ENCODE data around the gene PLEKHG3. TPM values are rescaled to one million over a fixed set of nuclear protein-coding genes. Genes with fewer than 3 reads are reported as not detected.

Gene PLEKHG3
- total and polyA plus RNA-seq, 12 donors: 2.7 to 11.7 (median 8.9) TPM

- 88 to 94% (median 91%) methylated on average over 10 to 13 of the region's 13 CpGs for WGBS, 4 donors
- Histone ChIP-seq H3K4me1 (replicated peaks in 1 of 2) (no peaks in the 10 kb centered on the region), H3K36me3 (replicated peaks in 1 of 2) (no peaks in the 10 kb centered on the region), H3K27me3 (no peaks in the 10 kb centered on the region), H3K9me3 (replicated peaks in 1 of 3) (no peaks in the 10 kb centered on the region), H3K27ac (no peak overlapping the region), H3K4me3 (no peak overlapping the region)
- DNase-seq: no peak
- intact Hi-C loops (cut with DNase I): no loop called here
- TF ChIP-seq POLR2A (IDR thresholded peaks at IDR 0.05): no peak
- TF ChIP-seq, protein P1, sequence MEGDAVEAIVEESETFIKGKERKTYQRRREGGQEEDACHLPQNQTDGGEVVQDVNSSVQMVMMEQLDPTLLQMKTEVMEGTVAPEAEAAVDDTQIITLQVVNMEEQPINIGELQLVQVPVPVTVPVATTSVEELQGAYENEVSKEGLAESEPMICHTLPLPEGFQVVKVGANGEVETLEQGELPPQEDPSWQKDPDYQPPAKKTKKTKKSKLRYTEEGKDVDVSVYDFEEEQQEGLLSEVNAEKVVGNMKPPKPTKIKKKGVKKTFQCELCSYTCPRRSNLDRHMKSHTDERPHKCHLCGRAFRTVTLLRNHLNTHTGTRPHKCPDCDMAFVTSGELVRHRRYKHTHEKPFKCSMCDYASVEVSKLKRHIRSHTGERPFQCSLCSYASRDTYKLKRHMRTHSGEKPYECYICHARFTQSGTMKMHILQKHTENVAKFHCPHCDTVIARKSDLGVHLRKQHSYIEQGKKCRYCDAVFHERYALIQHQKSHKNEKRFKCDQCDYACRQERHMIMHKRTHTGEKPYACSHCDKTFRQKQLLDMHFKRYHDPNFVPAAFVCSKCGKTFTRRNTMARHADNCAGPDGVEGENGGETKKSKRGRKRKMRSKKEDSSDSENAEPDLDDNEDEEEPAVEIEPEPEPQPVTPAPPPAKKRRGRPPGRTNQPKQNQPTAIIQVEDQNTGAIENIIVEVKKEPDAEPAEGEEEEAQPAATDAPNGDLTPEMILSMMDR (IDR thresholded peaks at IDR 0.05): no peak
These were observed 49.1 kb downstream of the PLEKHG3 start for GRCh38 chr14:64753374-64753773.

- Histone ChIP-seq H3K27me3 (no peaks in the 10 kb centered on the region), H3K36me3 (replicated peaks in 1 of 2) (no peaks in the 10 kb centered on the region), H3K9me3 (replicated peaks in 1 of 3) (no peaks in the 10 kb centered on the region), H3K4me1 (replicated peaks in 1 of 2) (no peaks in the 10 kb centered on the region), H3K4me3 (no peak overlapping the region), H3K27ac (no peak overlapping the region)
- intact Hi-C loops (cut with DNase I): no loop called here
- TF ChIP-seq, protein P1 (IDR thresholded peaks at IDR 0.05): no peak
- no peak for TF ChIP-seq POLR2A (IDR thresholded peaks at IDR 0.05)
- DNase-seq: no peak
- WGBS, 4 donors: 83 to 93% (median 91%) methylated on average over 2 to 4 of the region's 4 CpGs
These were observed 49.8 kb downstream of the PLEKHG3 start for GRCh38 chr14:64753999-64754398.

GRCh38 chr14:64754685-64755084 lies 50.5 kb downstream of the PLEKHG3 start:
- TF ChIP-seq POLR2A (IDR thresholded peaks at IDR 0.05): no peak
- TF ChIP-seq, protein P1 (IDR thresholded peaks at IDR 0.05): no peak
- no peak for DNase-seq
- Histone ChIP-seq H3K27ac (no peak overlapping the region), H3K4me1 (replicated peaks in 1 of 2) (no peaks in the 10 kb centered on the region), H3K9me3 (replicated peaks in 1 of 3) (no peaks in the 10 kb centered on the region), H3K4me3 (no peak overlapping the region), H3K27me3 (no peaks in the 10 kb centered on the region), H3K36me3 (replicated peaks in 1 of 2) (no peaks in the 10 kb centered on the region)
- WGBS, 4 donors: 80 to 94% (median 89%) methylated on average over 2 to 5 of the region's 5 CpGs
- intact Hi-C loops (cut with DNase I): no loop called here

- H3K27ac ChIP-seq: no peak overlapping the region
- H3K4me1 ChIP-seq (replicated peaks in 1 of 2): no peaks in the 10 kb centered on the region
- 74 to 81% (median 80%) methylated on average over 9 of the region's 9 CpGs for whole genome bisulfite sequencing, 4 donors
- no peaks in the 10 kb centered on the region for H3K9me3 ChIP-seq (replicated peaks in 1 of 3)
- no peak overlapping the region for H3K4me3 ChIP-seq
- TF ChIP-seq, protein P1 (IDR thresholded peaks at IDR 0.05): no peak
- no peak for TF ChIP-seq POLR2A (IDR thresholded peaks at IDR 0.05)
- no peaks in the 10 kb centered on the region for H3K27me3 ChIP-seq
- no peaks in the 10 kb centered on the region for H3K36me3 ChIP-seq (replicated peaks in 1 of 2)
- intact Hi-C loops (cut with DNase I): no loop called here
- DNase-seq: no peak
These were observed 51.6 kb downstream of the PLEKHG3 start for GRCh38 chr14:64755781-64756221.
